Measurements from ENCODE around the gene CLEC6A. TPM values are rescaled to one million over a fixed set of nuclear protein-coding genes. Genes with fewer than 3 reads are reported as not detected.
"Not testable (repeated sequence)": the region's sequence is repeated elsewhere in the genome, so short reads cannot be mapped to it uniquely, and the experiment has no call there.

The CLEC6A gene
- total RNA-seq, 5 donors from 2014 or later (not counting 1 experiment from before 2014, with no cell fraction given), result not detected

GRCh38 chr12:8491646-8492530, 36.1 kb downstream of the CLEC6A start:
- no peak overlapping the region for H3K4me3 ChIP-seq (ENCODE audit: control insufficient read depth in 1 of 2, extremely low read depth in 1 of 2, low read length in 1 of 2)
- no peaks in the 10 kb centered on the region for H3K36me3 Mint-ChIP-seq
- H3K4me1 Mint-ChIP-seq, result peaks cover 16 to 26% (median 20%) of the 10 kb centered on the region in 3 donors
- CTCF ChIA-PET, result interaction anchor here (0.6 to 0.8 kb wide), 2 partner anchors 55 to 242 kb away, joined by 3 to 5 read pairs; no protein-coding TSS in a partner anchor
- H3K36me3 ChIP-seq (ENCODE audit: control insufficient read depth in 2 of 2, extremely low read depth in 1 of 2, insufficient read depth in 1 of 2, low read length in 1 of 2), result no peaks in the 10 kb centered on the region
- H3K27me3 ChIP-seq (replicated peaks in 1 of 2; ENCODE audit: control insufficient read depth in 2 of 2, extremely low read depth in 1 of 2, insufficient read depth in 2 of 2, low read length in 1 of 2), result no peaks in the 10 kb centered on the region
- H3K27me3 Mint-ChIP-seq, result no peaks in the 10 kb centered on the region
- ATAC-seq (replicated peaks in 1 of 4) (no peak), DNase-seq (no peak)
- H3K27ac Mint-ChIP-seq, result peak overlapping the region in 1 of 2 donors; percentile 84
- H3K4me1 ChIP-seq (ENCODE audit: control insufficient read depth in 1 of 2, extremely low read depth in 1 of 2, insufficient read depth in 2 of 2, low read length in 2 of 2), result peaks cover 4 to 24% of the 10 kb centered on the region in 2 experiments
- H3K4me3 Mint-ChIP-seq, result no peak overlapping the region
- H3K9me3 ChIP-seq, result no peaks in the 10 kb centered on the region
- POLR2A ChIA-PET, result interaction anchor here (0.6 to 0.7 kb wide), 2 partner anchors 19 to 615 kb away, joined by 3 read pairs; no protein-coding TSS in a partner anchor
- no peak overlapping the region for H3K27ac ChIP-seq (ENCODE audit: low read length)
- WGBS (ENCODE audit: insufficient coverage), result 86% methylated on average over 1 of the region's 5 CpGs
- H3K9me3 Mint-ChIP-seq, result no peaks in the 10 kb centered on the region

GRCh38 chr12:8493084-8493483, 37.3 kb downstream of the CLEC6A start:
- no peaks in the 10 kb centered on the region for H3K9me3 ChIP-seq
- peak in 13 of 35 experiments; percentile 3 to 45 (median 19) for DNase-seq
- H3K36me3 ChIP-seq (ENCODE audit: control insufficient read depth in 2 of 2, extremely low read depth in 1 of 2, insufficient read depth in 1 of 2, low read length in 1 of 2), result no peaks in the 10 kb centered on the region
- no peak overlapping the region for H3K4me3 ChIP-seq (ENCODE audit: control insufficient read depth in 1 of 2, extremely low read depth in 1 of 2, low read length in 1 of 2)
- peaks cover 4 to 24% of the 10 kb centered on the region in 2 experiments for H3K4me1 ChIP-seq (ENCODE audit: control insufficient read depth in 1 of 2, extremely low read depth in 1 of 2, insufficient read depth in 2 of 2, low read length in 2 of 2)
- no CpG with 5 or more reads among the region's 2 CpGs for WGBS (ENCODE audit: insufficient coverage)
- Mint-ChIP-seq H3K4me1 (peaks cover 16 to 26% (median 20%) of the 10 kb centered on the region in 3 donors), H3K36me3 (no peaks in the 10 kb centered on the region), H3K27ac (peak overlapping the region; percentile 57 to 84), H3K9me3 (no peaks in the 10 kb centered on the region), H3K4me3 (no peak overlapping the region), H3K27me3 (no peaks in the 10 kb centered on the region)
- peak; percentile 93 to 98 (median 95) for ATAC-seq (replicated peaks in 1 of 4)
- peak overlapping the region; percentile 35 for H3K27ac ChIP-seq (ENCODE audit: low read length)
- ChIA-PET POLR2A (interaction anchor here in 1 of 2 donors (0.5 kb wide), 1 partner anchor 535 kb away, joined by 3 read pairs; no protein-coding TSS in a partner anchor), CTCF (no interaction called here)
- H3K27me3 ChIP-seq (replicated peaks in 1 of 2; ENCODE audit: control insufficient read depth in 2 of 2, extremely low read depth in 1 of 2, insufficient read depth in 2 of 2, low read length in 1 of 2), result no peaks in the 10 kb centered on the region

GRCh38 chr12:8495671-8496070, 39.9 kb downstream of the CLEC6A start:
- not testable (repeated sequence) for H3K27ac Mint-ChIP-seq; H3K4me3 ChIP-seq (ENCODE audit: control insufficient read depth in 1 of 2, extremely low read depth in 1 of 2, low read length in 1 of 2); H3K36me3 Mint-ChIP-seq; DNase-seq; H3K27me3 ChIP-seq (replicated peaks in 1 of 2; ENCODE audit: control insufficient read depth in 2 of 2, extremely low read depth in 1 of 2, insufficient read depth in 2 of 2, low read length in 1 of 2); H3K27me3 Mint-ChIP-seq; ATAC-seq (replicated peaks in 1 of 4); H3K36me3 ChIP-seq (ENCODE audit: control insufficient read depth in 2 of 2, extremely low read depth in 1 of 2, insufficient read depth in 1 of 2, low read length in 1 of 2); H3K27ac ChIP-seq (ENCODE audit: low read length); H3K9me3 ChIP-seq; H3K4me3 Mint-ChIP-seq; H3K9me3 Mint-ChIP-seq
- ChIA-PET CTCF (interaction anchor here in 1 of 2 donors (1.0 kb wide), 1 partner anchor 99 kb away, joined by 3 read pairs; no protein-coding TSS in a partner anchor), POLR2A (interaction anchor here in 1 of 2 donors (0.5 kb wide), 1 partner anchor 1760 kb away, joined by 3 read pairs; no protein-coding TSS in a partner anchor)
- WGBS (ENCODE audit: insufficient coverage), result 88% methylated on average over 4 of the region's 4 CpGs
- H3K4me1 Mint-ChIP-seq, result peaks cover 16 to 26% (median 20%) of the 10 kb centered on the region in 3 donors
- H3K4me1 ChIP-seq (ENCODE audit: control insufficient read depth in 1 of 2, extremely low read depth in 1 of 2, insufficient read depth in 2 of 2, low read length in 2 of 2), result peaks cover 4 to 29% of the 10 kb centered on the region in 2 experiments

GRCh38 chr12:8496074-8496473, 40.3 kb downstream of the CLEC6A start:
- CTCF ChIA-PET, result interaction anchor here in 1 of 2 donors (1.0 kb wide), 1 partner anchor 100 kb away, joined by 3 read pairs; no protein-coding TSS in a partner anchor

GRCh38 chr12:8499616-8500015, 43.9 kb downstream of the CLEC6A start:
- H3K27me3 Mint-ChIP-seq, result peaks cover 2 to 9% of the 10 kb centered on the region in 2 donors
- H3K27ac ChIP-seq (ENCODE audit: low read length), result no peak overlapping the region
- H3K9me3 Mint-ChIP-seq, result no peaks in the 10 kb centered on the region
- no peaks in the 10 kb centered on the region for H3K36me3 ChIP-seq (ENCODE audit: control insufficient read depth in 2 of 2, extremely low read depth in 1 of 2, insufficient read depth in 1 of 2, low read length in 1 of 2)
- no peaks in the 10 kb centered on the region for H3K27me3 ChIP-seq (replicated peaks in 1 of 2; ENCODE audit: control insufficient read depth in 2 of 2, extremely low read depth in 1 of 2, insufficient read depth in 2 of 2, low read length in 1 of 2)
- no peak overlapping the region for H3K4me3 ChIP-seq (ENCODE audit: control insufficient read depth in 1 of 2, extremely low read depth in 1 of 2, low read length in 1 of 2)
- CTCF ChIA-PET, result no interaction called here
- no CpG with 5 or more reads among the region's 4 CpGs for WGBS (ENCODE audit: insufficient coverage)
- H3K4me1 ChIP-seq (ENCODE audit: control insufficient read depth in 1 of 2, extremely low read depth in 1 of 2, insufficient read depth in 2 of 2, low read length in 2 of 2), result peaks cover 0 to 15% of the 10 kb centered on the region in 2 experiments
- H3K9me3 ChIP-seq, result no peaks in the 10 kb centered on the region
- no peak overlapping the region for H3K27ac Mint-ChIP-seq
- POLR2A ChIA-PET, result no interaction called here
- no peak for ATAC-seq (replicated peaks in 1 of 4)
- no peak overlapping the region for H3K4me3 Mint-ChIP-seq
- no peaks in the 10 kb centered on the region for H3K36me3 Mint-ChIP-seq
- no peak for DNase-seq
- peaks cover 8 to 14% (median 10%) of the 10 kb centered on the region in 3 donors for H3K4me1 Mint-ChIP-seq

More at GRCh38 chr12:8496074-8496473, 40.3 kb downstream of the CLEC6A start:
- not testable (repeated sequence) for H3K36me3 Mint-ChIP-seq; H3K27me3 ChIP-seq (replicated peaks in 1 of 2; ENCODE audit: control insufficient read depth in 2 of 2, extremely low read depth in 1 of 2, insufficient read depth in 2 of 2, low read length in 1 of 2); DNase-seq; H3K9me3 Mint-ChIP-seq; H3K4me3 ChIP-seq (ENCODE audit: control insufficient read depth in 1 of 2, extremely low read depth in 1 of 2, low read length in 1 of 2); H3K27me3 Mint-ChIP-seq; H3K9me3 ChIP-seq; H3K27ac Mint-ChIP-seq; H3K4me3 Mint-ChIP-seq; H3K27ac ChIP-seq (ENCODE audit: low read length); H3K36me3 ChIP-seq (ENCODE audit: control insufficient read depth in 2 of 2, extremely low read depth in 1 of 2, insufficient read depth in 1 of 2, low read length in 1 of 2); ATAC-seq (replicated peaks in 1 of 4)
- POLR2A ChIA-PET, result interaction anchor here in 1 of 2 donors (0.5 kb wide), 1 partner anchor 1760 kb away, joined by 3 read pairs; no protein-coding TSS in a partner anchor
- no CpG with 5 or more reads among the region's 7 CpGs for WGBS (ENCODE audit: insufficient coverage)
- H3K4me1 ChIP-seq (ENCODE audit: control insufficient read depth in 1 of 2, extremely low read depth in 1 of 2, insufficient read depth in 2 of 2, low read length in 2 of 2), result peaks cover 4 to 30% of the 10 kb centered on the region in 2 experiments
- H3K4me1 Mint-ChIP-seq, result peaks cover 16 to 26% (median 20%) of the 10 kb centered on the region in 3 donors

- no peaks in the 10 kb centered on the region for H3K9me3 Mint-ChIP-seq
These were observed 46.0 kb downstream of the CLEC6A start for GRCh38 chr12:8501720-8502119.

More at GRCh38 chr12:8501720-8502119, 46.0 kb downstream of the CLEC6A start:
- Mint-ChIP-seq H3K27me3 (peaks cover 2 to 9% of the 10 kb centered on the region in 2 donors), H3K27ac (peak overlapping the region; percentile 19 to 37), H3K4me3 (no peak overlapping the region), H3K4me1 (peaks cover 8 to 14% (median 10%) of the 10 kb centered on the region in 3 donors), H3K36me3 (no peaks in the 10 kb centered on the region)
- ChIA-PET POLR2A (no interaction called here), CTCF (no interaction called here)
- Histone ChIP-seq H3K36me3 (ENCODE audit: control insufficient read depth in 2 of 2, extremely low read depth in 1 of 2, insufficient read depth in 1 of 2, low read length in 1 of 2) (no peaks in the 10 kb centered on the region), H3K27ac (ENCODE audit: low read length) (no peak overlapping the region), H3K27me3 (replicated peaks in 1 of 2; ENCODE audit: control insufficient read depth in 2 of 2, extremely low read depth in 1 of 2, insufficient read depth in 2 of 2, low read length in 1 of 2) (no peaks in the 10 kb centered on the region), H3K4me3 (ENCODE audit: control insufficient read depth in 1 of 2, extremely low read depth in 1 of 2, low read length in 1 of 2) (no peak overlapping the region), H3K9me3 (no peaks in the 10 kb centered on the region), H3K4me1 (ENCODE audit: control insufficient read depth in 1 of 2, extremely low read depth in 1 of 2, insufficient read depth in 2 of 2, low read length in 2 of 2) (peaks cover 0 to 15% of the 10 kb centered on the region in 2 experiments)
- DNase-seq (no peak), ATAC-seq (replicated peaks in 1 of 4) (peak in 1 of 4 experiments; percentile 42)
- WGBS (ENCODE audit: insufficient coverage), result 0% methylated on average over 1 of the region's 3 CpGs

Measured in T-cell (primary cell).